Right atrium auricular region (tissue), 2 donors: ENCODE data around the gene AGAP1. TPM values are rescaled to one million over a fixed set of nuclear protein-coding genes. Genes with fewer than 3 reads are reported as not detected.

Experiments
- DNase-seq: peaks from one replicate; pipeline ENCODE4 v3.0.0-alpha.2; 2019; ENCODE audit warnings: low spot score
- H3K27ac ChIP-seq, 2 donors: fragments of 200-600 bp; sonication (generic); 1 replicate in 1 of 2; 2 replicates in 1 of 2; pipeline ENCODE4 v1.5.1; 2016 to 2019
- H3K27me3 ChIP-seq, 2 donors: fragments of 200-600 bp; sonication (generic); one replicate each; pipeline versions ENCODE4 v1.5.1 to v1.6.0; 2017 to 2019
- H3K36me3 ChIP-seq: fragments of 200-600 bp; sonication (generic); one replicate; pipeline ENCODE4 v1.5.1; 2016
- H3K4me1 ChIP-seq, 2 donors: fragments of 200-600 bp; sonication (generic); one replicate each; pipeline versions ENCODE4 v1.5.1 to v1.6.0; 2017 to 2019
- H3K4me3 ChIP-seq, 2 donors: fragments of 200-600 bp; sonication (generic); 1 replicate in 1 of 2; 2 replicates in 1 of 2; pipeline ENCODE4 v1.5.1; 2017 to 2019; ENCODE audit warnings: mild to moderate bottlenecking in 1 of 2, moderate library complexity in 1 of 2
- H3K9me3 ChIP-seq, 2 donors: fragments of 200-600 bp; sonication (generic); one replicate each; pipeline ENCODE4 v1.5.1; 2019
- total RNA-seq, 2 donors: library from RNA; depleted of rRNA; stranded (reverse); fragments of >200 nt; gene quantifications; one replicate each; pipeline ENCODE4 v1.1.0, GENCODE V29; 2016
- TF ChIP-seq, protein P1 (sequence below), 2 donors: fragments of 200-600 bp; sonication (generic); IDR thresholded peaks; one replicate each; pipeline ENCODE4 v1.5.1; 2019; ENCODE audit warnings: antibody characterized with exemption in 2 of 2

The AGAP1 gene
- total RNA-seq, 2 donors from 2014 or later = 11.6 to 17.2 TPM

DNA sequence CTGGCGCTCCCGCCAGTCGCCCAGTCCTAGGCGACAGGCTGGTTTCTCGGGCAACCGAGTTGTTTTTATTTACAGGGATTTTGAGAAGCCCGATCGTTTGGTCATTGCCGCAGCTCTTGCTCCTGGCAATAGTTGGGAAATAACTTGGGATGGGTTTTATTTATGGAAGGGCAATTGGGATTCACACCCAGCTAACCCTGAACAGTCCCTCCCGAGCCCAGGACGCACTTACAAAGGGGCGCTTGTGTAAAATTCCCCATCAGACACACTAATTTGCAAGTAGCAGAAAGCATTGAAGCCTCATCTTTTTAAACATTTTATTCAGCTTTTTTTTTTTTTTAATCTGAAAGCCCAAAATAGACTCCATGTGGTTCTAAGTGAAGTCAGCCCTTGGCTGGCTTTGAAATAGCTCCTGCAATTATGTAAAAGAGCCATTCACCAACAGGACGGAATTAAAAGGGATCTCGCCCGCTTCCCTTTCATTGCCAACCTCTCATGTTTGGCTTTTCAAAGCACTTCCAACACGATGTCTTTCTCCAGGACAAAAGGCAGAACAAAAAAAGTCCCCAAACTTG lies 677.9 kb downstream of the AGAP1 start:
- Histone ChIP-seq H3K4me3 (no peak overlapping the region), H3K27me3 (peaks cover 55 to 76% of the 10 kb centered on the region in 2 donors), H3K4me1 (peaks cover 0 to 48% of the 10 kb centered on the region in 2 donors), H3K9me3 (no peaks in the 10 kb centered on the region), H3K36me3 (no peaks in the 10 kb centered on the region), H3K27ac (no peak overlapping the region)
- TF ChIP-seq, protein P1, sequence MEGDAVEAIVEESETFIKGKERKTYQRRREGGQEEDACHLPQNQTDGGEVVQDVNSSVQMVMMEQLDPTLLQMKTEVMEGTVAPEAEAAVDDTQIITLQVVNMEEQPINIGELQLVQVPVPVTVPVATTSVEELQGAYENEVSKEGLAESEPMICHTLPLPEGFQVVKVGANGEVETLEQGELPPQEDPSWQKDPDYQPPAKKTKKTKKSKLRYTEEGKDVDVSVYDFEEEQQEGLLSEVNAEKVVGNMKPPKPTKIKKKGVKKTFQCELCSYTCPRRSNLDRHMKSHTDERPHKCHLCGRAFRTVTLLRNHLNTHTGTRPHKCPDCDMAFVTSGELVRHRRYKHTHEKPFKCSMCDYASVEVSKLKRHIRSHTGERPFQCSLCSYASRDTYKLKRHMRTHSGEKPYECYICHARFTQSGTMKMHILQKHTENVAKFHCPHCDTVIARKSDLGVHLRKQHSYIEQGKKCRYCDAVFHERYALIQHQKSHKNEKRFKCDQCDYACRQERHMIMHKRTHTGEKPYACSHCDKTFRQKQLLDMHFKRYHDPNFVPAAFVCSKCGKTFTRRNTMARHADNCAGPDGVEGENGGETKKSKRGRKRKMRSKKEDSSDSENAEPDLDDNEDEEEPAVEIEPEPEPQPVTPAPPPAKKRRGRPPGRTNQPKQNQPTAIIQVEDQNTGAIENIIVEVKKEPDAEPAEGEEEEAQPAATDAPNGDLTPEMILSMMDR (IDR thresholded peaks at IDR 0.05) = no peak
- no peak for DNase-seq

DNA sequence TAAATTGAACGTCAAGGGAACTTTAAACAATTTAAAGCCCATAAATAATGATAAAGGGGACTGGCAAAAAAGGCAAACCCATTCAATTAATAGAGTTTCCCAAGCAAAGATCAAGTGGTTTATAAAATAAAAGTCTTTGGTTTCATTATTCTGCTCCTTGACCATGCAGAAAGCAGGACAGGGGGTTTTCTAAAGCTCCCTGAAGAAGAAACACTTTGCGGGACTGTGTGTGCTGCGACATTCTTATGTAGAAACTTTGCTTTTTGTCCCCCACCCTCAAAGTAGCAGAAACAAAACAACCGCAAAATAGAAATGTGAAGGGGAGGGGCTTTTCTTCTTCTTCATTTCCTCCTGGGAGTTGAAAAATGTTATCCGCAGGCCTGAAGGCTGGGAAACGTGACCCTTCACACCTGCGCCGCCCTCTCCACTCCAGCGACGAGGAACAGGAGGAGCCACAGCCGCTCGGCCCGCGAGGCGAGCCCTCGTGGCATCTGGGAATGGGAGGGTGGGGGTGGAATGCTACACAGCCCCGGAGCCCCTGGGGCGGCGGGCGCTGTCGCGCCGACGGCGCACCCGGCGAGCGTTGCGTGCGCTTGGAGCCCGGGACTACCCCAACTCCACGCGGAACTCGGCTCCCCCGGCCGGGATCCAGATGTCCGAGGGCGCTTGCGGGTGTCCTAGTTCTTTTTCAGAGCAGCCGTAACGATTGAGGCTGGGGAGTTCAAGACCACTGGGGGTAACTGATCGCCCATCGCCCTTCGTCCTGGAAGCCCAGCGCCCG lies 678.6 kb downstream of the AGAP1 start:
- TF ChIP-seq, protein P1 (IDR thresholded peaks at IDR 0.05) = no peak
- Histone ChIP-seq H3K27me3 (peaks cover 53 to 70% of the 10 kb centered on the region in 2 donors), H3K27ac (no peak overlapping the region), H3K4me1 (peaks cover 0 to 42% of the 10 kb centered on the region in 2 donors), H3K4me3 (no peak overlapping the region), H3K9me3 (no peaks in the 10 kb centered on the region), H3K36me3 (no peaks in the 10 kb centered on the region)
- no peak for DNase-seq

DNA sequence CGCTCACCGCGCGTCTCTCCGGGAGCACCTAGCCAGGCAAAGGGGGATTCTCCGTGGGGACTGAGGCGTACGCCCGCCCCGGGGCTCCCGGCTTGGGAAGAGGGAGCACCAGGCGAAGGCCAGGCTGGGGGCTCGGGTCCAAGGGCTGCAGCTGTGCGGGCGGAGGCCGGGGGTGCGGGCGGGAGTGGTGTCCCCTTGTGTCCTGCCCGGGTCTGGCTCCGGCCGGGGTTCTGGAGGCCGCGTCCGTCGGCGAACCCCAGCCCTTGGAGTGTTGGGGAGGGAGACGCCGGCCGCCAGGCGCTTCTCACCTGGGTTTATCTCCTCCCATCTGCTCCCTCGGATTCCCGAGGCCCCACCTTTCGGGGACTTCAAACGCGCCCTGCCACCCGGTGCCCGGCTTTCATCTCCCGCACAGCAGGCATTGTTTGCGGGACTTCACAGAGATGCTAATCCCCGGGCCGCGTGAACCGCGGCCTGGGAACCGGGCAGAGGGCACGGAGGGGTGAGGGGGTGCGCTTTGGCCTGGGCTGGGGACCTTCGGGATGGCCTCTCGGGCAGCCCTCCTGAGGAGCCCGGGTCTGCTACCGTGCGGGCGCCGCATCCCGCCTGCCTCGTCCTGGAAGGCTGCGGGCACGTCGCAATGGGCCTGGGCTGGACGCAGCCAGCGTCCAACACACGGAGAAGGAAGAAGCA lies 679.3 kb downstream of the AGAP1 start:
- Histone ChIP-seq H3K27ac (no peak overlapping the region), H3K36me3 (no peaks in the 10 kb centered on the region), H3K4me3 (no peak overlapping the region), H3K9me3 (no peaks in the 10 kb centered on the region), H3K27me3 (peaks cover 52 to 64% of the 10 kb centered on the region in 2 donors), H3K4me1 (peaks cover 0 to 41% of the 10 kb centered on the region in 2 donors)
- TF ChIP-seq, protein P1 (IDR thresholded peaks at IDR 0.05) = no peak
- DNase-seq = no peak

DNA sequence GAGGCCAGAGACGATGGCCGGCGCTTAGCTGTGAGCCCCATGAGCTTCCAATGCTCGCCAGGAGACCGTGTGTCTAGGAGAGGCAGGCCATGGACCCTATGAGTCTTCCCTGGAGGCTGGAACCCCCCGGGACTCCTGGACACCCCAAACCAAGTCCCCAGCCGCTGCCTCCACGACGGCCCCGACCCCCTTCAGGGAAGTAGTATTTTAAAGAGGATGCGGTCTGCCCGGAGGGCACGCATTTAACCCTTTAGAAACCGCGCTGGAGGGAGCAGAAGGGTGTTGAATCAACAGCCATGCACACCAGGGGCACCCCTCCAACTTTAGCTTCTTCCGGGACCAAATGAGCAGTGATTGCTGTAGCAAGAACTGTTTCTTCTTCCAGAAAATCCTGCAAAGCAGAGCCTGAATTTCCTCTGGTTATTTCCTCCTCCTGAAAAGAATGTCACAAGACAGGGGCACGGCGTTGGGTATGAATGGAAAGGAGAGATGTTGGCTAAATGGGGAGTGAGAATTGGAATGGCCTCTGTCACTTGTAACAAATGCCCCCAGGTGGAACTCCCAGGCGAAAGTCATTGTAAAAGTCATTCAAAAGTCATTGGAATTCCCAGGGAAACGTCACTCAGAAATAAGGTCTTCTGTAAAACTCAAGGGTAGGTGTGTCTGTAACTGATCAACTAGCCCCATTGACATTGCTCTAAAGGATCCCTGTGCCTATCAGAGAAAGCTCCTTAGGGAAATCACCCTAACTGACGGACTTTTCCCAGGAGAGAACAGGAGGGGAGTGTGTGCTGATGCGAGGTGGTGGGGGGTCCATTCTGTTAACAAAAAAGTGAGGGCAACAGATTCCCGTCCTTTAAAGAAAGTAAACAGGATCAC lies 680.1 kb downstream of the AGAP1 start:
- DNase-seq = no peak
- peaks cover 51 to 64% of the 10 kb centered on the region in 2 donors for H3K27me3 ChIP-seq
- no peak overlapping the region for H3K4me3 ChIP-seq
- TF ChIP-seq, protein P1 (IDR thresholded peaks at IDR 0.05) = no peak
- H3K36me3 ChIP-seq = no peaks in the 10 kb centered on the region
- no peaks in the 10 kb centered on the region for H3K9me3 ChIP-seq
- H3K27ac ChIP-seq = no peak overlapping the region
- peaks cover 0 to 42% of the 10 kb centered on the region in 2 donors for H3K4me1 ChIP-seq

DNA sequence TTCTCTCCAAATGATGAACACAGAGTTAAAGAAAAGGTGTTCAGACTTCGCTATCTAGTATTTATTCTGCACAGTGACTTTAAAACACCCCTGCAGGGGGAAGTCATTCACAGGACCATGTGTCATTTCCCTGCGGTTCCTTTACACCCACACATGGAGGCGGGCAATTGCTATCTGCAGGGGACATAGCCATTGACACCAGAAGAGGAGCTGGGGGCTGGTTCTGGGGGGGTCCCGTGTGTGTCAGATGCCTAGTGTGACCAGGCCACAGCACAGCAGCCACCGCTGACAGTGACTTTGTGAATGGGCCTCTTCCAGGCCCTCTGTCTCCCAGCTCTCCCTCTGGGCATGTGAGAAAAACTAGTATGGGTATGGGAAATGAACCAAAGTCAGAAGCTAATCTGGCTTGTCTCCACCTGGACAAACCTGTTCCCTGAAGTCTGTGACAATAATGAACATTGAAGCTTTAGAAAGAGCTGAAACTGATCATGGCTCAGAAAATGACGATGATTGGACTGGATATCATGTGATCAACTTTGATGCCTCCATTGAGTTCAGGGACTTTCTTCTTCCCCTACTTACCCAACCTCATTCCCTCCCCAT lies 681.8 kb downstream of the AGAP1 start:
- Histone ChIP-seq H3K4me3 (no peak overlapping the region), H3K27ac (no peak overlapping the region), H3K4me1 (peaks cover 0 to 54% of the 10 kb centered on the region in 2 donors), H3K36me3 (no peaks in the 10 kb centered on the region), H3K27me3 (peaks cover 44 to 65% of the 10 kb centered on the region in 2 donors), H3K9me3 (no peaks in the 10 kb centered on the region)
- DNase-seq = no peak
- TF ChIP-seq, protein P1 (IDR thresholded peaks at IDR 0.05) = no peak
